Gastrocnemius medialis (tissue), 4 donors: ENCODE measurements around the gene TRIM25. TPM values are rescaled to one million over a fixed set of nuclear protein-coding genes. Genes with fewer than 3 reads are reported as not detected.

ENCODE experiments used
- microRNA counts, 2 donors: library from miRNA; unstranded; fragments of <30 nt; microRNA quantifications; one replicate each; lab custom pipeline; 2016
- total RNA-seq, 4 donors: library from RNA; depleted of rRNA; stranded (reverse); fragments of >200 nt; gene quantifications; one replicate each; pipeline versions ENCODE4 v1.1.0 to v1.2.3, GENCODE V29; 2016

TRIM25 gene
- total RNA-seq, 4 donors from 2014 or later = 8.5 to 18.2 (median 15.1) TPM

MicroRNAs within 50 kb of the gene (microRNA counts, 767-probe panel; counts per million panel counts)
- 356 to 448 counts per million in 2 donors for microRNA hsa-miR-3614-5p (lab: Ali Mortazavi, UCI)

Other genes starting within 250 kb of the TRIM25 start
- under 1 TPM in 1 of 4 donors, not detected in 3; 0.16 TPM for gene C17orf67, start 80.1 kb downstream of the TRIM25 start, total RNA-seq
- 1 to 10 TPM in 3 of 4 donors, under 1 TPM in 1; 0.53 to 3.0 (median 1.6) TPM for gene DGKE, start 79.9 kb downstream of the TRIM25 start, total RNA-seq
- 1 to 10 TPM; 6.3 to 9.7 (median 9.0) TPM for gene COIL, start 47.0 kb upstream of the TRIM25 start, total RNA-seq
- gene SCPEP1, start 64.1 kb upstream of the TRIM25 start, total RNA-seq = 10 to 100 TPM in 3 of 4 donors, 1 to 10 TPM in 1; 9.9 to 44.7 (median 30.2) TPM
- gene AKAP1, start 171.2 kb upstream of the TRIM25 start, total RNA-seq = 100 to 1,000 TPM in 2 of 4 donors, 10 to 100 TPM in 2; 57.5 to 174 (median 117) TPM